AG09319 (cell line): ENCODE results near the gene PGLYRP1.

Experiments used
- DNase-seq: peaks from one replicate; pipeline ENCODE4 v3.0.0-alpha.2; 2010; ENCODE audit warnings: low read depth; ENCODE audit errors: extremely low read depth
- CTCF ChIP-seq: IDR thresholded peaks from 2 replicates; pipeline ENCODE4 v1.5.1; 2011; ENCODE audit warnings: low read depth, mild to moderate bottlenecking, inconsistent platforms, low read length, moderate library complexity

PGLYRP1 gene

GRCh38 chr19:46020819-46021125, 2.1 kb downstream of the PGLYRP1 start:
- no peak for TF ChIP-seq CTCF
- no peak for DNase-seq

GRCh38 chr19:46019270-46019669, 3.6 kb downstream of the PGLYRP1 start:
- no peak for TF ChIP-seq CTCF
- no peak for DNase-seq

GRCh38 chr19:46018729-46019251, 4.1 kb downstream of the PGLYRP1 start:
- DNase-seq, result no peak
- TF ChIP-seq CTCF, result no peak

GRCh38 chr19:46017874-46018675, 4.8 kb downstream of the PGLYRP1 start:
- no peak for DNase-seq
- no peak for TF ChIP-seq CTCF

- DNase-seq, result no peak
- TF ChIP-seq CTCF, result no peak
These were observed 5.8 kb downstream of the PGLYRP1 start for GRCh38 chr19:46017095-46017429.

- TF ChIP-seq CTCF, result peak; percentile 82
- DNase-seq, result peak; percentile 31
These were observed 6.3 kb downstream of the PGLYRP1 start for GRCh38 chr19:46016426-46017094.

GRCh38 chr19:46015687-46016425, 7.0 kb downstream of the PGLYRP1 start:
- DNase-seq, result no peak

More at GRCh38 chr19:46015687-46016425, 7.0 kb downstream of the PGLYRP1 start:
- no peak for TF ChIP-seq CTCF
